Activated naive CD8-positive, alpha-beta T cell treated with anti-CD3 and anti-CD28 coated beads, Interleukin-2, amount 50 U/mL, for 16 hours (primary cell): ENCODE measurements around the gene PTPRN2.

Experiments used
- DNase-seq: peaks from one replicate; pipeline ENCODE4 v3.0.0-alpha.2; 2020; ENCODE audit warnings: low read depth, low spot score

PTPRN2 gene

DNA sequence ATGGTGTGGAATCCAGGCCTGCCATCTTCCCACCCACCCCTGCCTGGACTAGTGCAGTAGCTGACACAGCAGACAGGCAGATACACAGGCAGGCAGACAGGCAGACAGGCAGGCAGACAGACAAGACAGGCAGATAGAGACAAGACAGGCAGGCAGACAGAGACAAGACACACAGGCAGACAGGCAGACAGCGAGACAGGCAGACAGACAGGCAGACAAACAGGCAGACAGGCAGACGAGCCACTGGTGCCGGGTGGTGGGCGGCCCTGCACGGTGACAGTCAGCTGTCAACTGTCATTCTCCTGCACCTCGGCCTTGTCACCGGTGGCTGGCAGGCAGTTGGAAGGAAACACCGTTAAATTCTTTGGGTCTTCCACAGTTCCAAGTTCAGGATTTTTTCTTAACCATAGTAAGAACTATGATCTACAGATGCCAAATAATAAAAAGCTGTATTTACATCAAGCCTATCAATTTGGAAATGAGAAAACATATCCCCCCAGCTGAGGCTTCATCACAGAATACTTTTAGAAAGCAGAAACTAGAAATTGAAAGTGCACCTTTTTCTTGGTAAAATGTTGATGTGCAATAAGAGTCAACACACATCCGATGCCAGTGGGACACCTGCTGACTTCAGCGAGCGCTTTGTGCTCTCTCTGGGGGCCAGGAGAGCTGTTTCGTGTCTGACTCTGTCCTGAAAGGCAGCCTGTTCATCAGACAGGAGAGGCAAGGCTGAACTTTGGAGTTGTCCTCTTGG, 1000.4 kb downstream of the PTPRN2 start:
- no peak for DNase-seq

DNA sequence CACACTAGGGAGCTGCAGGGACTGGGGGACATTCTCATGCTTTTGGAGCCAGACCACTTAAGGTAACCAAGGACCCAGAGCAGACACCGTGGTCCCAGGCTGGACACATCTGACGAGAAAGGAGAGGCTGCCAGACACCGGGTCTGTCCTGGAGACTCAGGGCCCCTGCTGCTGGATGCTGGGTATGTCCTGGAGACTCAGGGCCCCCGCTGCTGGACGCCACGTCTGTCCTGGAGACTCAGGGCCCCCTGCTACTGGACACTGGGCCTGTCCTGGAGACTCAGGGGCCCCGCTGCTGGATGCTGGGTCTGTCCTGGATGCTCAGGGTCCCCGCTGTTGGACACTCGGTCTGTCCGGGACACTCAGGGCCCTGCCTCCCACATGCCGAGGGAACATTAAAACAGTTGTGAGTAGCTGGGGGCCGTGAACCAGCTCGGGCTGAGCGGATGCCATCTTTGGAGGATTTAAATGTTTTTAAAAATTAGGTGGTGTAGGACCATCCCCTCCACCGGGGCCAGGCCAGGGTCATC, 1001.1 kb downstream of the PTPRN2 start:
- DNase-seq, result no peak

- no peak for DNase-seq
Observed at GRCh38 chr7:157585113-157585861, 1002.3 kb downstream of the PTPRN2 start.

- DNase-seq, result no peak
Observed at GRCh38 chr7:157584420-157584819, 1003.2 kb downstream of the PTPRN2 start.

DNA sequence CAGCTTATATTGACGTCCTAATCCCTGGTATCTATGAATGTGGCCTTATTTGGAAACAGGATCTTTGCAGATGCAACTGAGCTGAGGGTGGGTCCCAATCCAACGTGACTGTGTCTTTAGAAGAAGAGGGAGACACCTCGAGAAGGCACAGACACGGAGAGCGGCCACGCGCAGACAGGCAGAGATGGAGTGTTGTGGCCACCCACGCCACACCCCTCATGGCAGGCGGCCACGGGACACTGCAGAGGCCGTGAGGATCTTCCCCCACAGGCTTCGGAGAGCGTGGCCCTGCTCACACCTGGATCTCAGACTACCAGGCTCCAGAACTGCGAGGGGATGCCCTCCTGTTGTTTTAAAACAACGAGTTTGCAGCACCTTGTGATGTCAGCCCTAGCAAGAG, 1005.9 kb downstream of the PTPRN2 start:
- DNase-seq, result no peak

DNA sequence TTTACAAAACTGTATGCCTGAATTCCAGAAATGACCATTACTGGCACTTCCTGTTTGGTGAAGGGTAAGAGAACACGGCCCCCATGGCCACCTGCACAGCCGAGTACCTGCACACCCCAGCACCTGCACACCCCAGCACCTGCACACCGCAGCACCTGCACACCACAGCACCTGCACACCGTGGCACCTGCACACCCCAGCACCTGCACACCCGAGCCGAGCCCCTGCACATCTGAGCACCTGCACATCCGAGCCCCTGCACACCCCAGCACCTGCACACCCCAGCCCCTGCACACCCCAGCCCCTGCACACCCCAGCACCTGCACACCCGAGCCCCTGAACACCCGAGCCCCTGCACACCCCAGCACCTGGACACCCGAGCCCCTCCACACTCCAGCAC, 1007.3 kb downstream of the PTPRN2 start:
- DNase-seq, result no peak

- DNase-seq, result no peak
Observed at GRCh38 chr7:157579425-157579824, 1008.2 kb downstream of the PTPRN2 start.

DNA sequence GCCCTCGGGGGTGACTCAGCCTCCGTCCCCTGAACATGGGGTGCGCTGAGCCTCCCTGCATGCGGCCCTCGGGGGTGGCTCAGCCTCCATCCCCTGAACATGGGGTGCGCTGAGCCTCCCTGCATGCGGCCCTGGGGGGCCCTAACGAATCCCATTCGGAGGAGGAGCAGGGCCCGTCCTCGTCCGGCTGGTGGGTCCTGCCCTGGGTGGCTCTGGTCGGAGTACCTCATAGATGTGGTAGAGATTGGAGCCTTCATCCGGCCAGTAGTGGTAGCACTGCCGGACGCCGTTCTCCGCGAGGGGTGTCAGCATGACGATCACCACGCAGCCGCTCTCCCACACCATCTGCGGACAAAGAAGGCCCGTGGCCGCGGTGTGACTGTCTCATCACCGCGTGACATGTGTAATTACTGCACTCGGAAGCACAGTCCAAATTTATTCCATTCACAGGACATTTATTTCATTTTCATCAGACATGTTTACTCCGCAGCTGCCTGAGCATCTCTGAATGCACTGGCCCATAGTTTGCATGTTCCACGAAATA, 1009.8 kb downstream of the PTPRN2 start:
- no peak for DNase-seq

DNA sequence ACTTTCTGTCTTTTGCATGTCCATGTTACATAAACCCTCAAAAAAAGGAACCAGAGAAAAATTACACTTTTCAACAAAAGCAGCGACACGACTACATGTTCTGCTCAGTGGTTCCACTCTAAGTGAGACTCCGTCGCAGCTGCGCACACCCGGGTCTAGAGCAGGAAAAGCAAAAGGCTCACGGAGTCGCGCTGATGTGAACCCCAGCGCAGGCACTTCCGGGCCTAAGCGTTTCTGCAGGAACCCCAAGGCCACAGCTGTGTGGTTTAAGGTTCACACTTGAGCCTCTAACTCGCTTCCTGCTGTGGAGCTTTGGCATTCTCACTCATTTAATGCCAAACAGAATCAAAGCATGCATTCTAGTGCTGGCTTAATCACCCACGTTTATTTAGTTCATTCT, 1010.6 kb downstream of the PTPRN2 start:
- no peak for DNase-seq

DNA sequence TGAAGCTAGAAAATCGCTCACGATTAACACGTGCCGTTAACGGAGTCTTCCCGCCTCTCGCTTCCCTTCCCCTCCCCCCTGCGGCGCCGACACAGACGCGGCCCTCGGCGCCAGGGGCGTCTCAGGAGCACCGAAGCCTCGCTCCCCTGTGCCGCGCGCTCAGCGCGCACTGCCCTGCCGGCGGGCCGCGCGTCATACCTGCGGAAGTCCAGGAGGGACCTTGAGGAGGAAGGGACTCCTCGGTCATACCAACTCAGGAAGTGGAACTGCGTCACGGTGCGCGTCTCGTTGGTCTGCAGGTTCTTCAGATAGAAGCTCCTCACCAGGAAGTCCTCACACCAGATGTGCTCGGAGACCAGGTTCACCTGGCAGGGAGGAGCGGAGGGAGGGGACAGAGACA, 1011.2 kb downstream of the PTPRN2 start:
- peak; percentile 15 for DNase-seq

- no peak for DNase-seq
Observed at GRCh38 chr7:157575777-157576176, 1011.8 kb downstream of the PTPRN2 start.

GRCh38 chr7:157574914-157575586, 1012.6 kb downstream of the PTPRN2 start:
- DNase-seq, result no peak

- DNase-seq, result no peak
Observed at GRCh38 chr7:157574120-157574825, 1013.4 kb downstream of the PTPRN2 start.

DNA sequence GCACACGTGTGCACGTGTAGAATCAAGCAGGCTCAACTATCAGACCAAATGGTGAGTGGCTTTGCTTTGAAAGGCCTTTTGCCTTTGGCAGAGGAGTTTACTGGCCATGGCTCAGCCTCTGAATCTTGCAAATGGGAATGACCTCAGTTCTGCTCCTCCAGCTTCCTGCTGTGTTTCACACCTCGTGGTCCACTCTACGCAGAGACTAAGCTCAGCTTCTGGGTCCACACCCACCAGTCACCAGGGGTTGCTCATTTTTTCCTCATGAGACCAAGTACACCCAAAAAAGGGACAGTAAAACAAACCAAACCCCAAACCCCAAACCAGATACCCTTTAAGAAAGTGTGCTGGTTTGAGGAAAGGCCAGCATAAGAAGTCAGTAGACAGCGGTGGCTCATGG, 1014.4 kb downstream of the PTPRN2 start:
- no peak for DNase-seq

- DNase-seq, result no peak
Observed at GRCh38 chr7:157572622-157573021, 1015.0 kb downstream of the PTPRN2 start.

- DNase-seq, result no peak
Observed at GRCh38 chr7:157570531-157571200, 1017.0 kb downstream of the PTPRN2 start.

DNA sequence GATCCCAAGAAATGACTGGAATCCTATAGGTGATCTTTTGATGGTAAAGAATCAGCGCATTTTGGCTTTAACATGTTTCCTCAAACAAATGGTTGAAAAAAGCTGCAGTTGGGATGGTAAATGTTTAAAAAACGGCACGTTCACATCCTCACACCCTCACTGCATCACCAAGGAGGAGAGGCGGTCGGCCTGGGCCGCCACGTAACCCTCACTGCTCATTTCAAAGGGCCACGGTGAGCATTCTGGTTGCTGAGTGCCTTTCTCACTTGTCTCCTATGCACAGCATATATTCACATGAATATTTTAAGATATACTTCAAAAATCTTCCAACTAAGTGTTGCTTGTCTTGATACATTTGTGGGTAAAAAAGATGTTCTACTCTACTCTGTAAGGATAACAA, 1017.7 kb downstream of the PTPRN2 start:
- DNase-seq, result no peak

- DNase-seq, result no peak
Observed at GRCh38 chr7:157568770-157569584, 1018.6 kb downstream of the PTPRN2 start.

GRCh38 chr7:157568106-157568769, 1019.4 kb downstream of the PTPRN2 start:
- no peak for DNase-seq
